SK-N-SH (cell line): ENCODE data around the gene HK3. TPM values are rescaled to one million over a fixed set of nuclear protein-coding genes. Genes with fewer than 3 reads are reported as not detected.
A peak's percentile ranks its signal among the peaks of the same experiment; 100 is the strongest.

Source experiments
- CTCF ChIA-PET: fragments of 300-600, 350-600 bp; formaldehyde crosslinking; extraction: SDS; loops from one replicate; lab custom pipeline; 2021; lab: Yijun Ruan, JAX
- POLR2A ChIA-PET: fragments of 350-600 bp; sonication (Branson Sonifier 250); formaldehyde crosslinking; extraction: SDS; loops from one replicate; lab custom pipeline; 2020; ENCODE audit warnings: antibody characterized with exemption, inconsistent platforms; lab: Yijun Ruan, JAX
- DNase-seq: peaks from one replicate; pipeline ENCODE4 v3.0.0; 2012
- H2AFZ ChIP-seq: fragments of 200-600 bp; sonication (generic); 2 replicates; pipeline ENCODE4 v1.8.1; 2016; ENCODE audit warnings: antibody characterized with exemption, mild to moderate bottlenecking, low read depth
- H3F3A ChIP-seq: fragments of 200-600 bp; sonication (generic); replicated peaks from 2 replicates; pipeline ENCODE3; 2016; ENCODE audit warnings: antibody characterized with exemption, mild to moderate bottlenecking; ENCODE audit not compliant: insufficient read depth
- H3K27ac ChIP-seq, 2 experiments: fragments of 200-500 bp in 1 of 2; fragments of 200-600 bp in 1 of 2; sonication (Bioruptor generic) in 1 of 2; sonication (generic), shearing (Covaris generic) in 1 of 2; 2 replicates each; pipeline versions ENCODE4 v1.5.1 to v1.6.1; 2014 to 2016; ENCODE audit warnings: low read depth in 2 of 2, inconsistent platforms in 1 of 2, low read length in 1 of 2, mild to moderate bottlenecking in 1 of 2, mixed read lengths in 1 of 2
- H3K27me3 ChIP-seq: fragments of 200-600 bp; sonication (generic), shearing (Covaris generic); 2 replicates; pipeline ENCODE4 v1.6.1; 2016; ENCODE audit warnings: mixed run types; ENCODE audit not compliant: insufficient read depth
- H3K36me3 ChIP-seq, 2 experiments: fragments of 200-500 bp in 1 of 2; fragments of 200-600 bp in 1 of 2; sonication (Bioruptor generic) in 1 of 2; sonication (generic) in 1 of 2; replicated peaks in 1 of 2; 2 replicates each; pipeline versions ENCODE3 to v1.5.1; 2014 to 2016; ENCODE audit warnings: low read length in 1 of 2, mild to moderate bottlenecking in 1 of 2; ENCODE audit not compliant: insufficient read depth in 2 of 2, control insufficient read depth in 1 of 2
- H3K4me1 ChIP-seq, 2 experiments: fragments of 200-500 bp in 1 of 2; fragments of 200-600 bp in 1 of 2; sonication (Bioruptor generic) in 1 of 2; sonication (generic), shearing (Covaris generic) in 1 of 2; 2 replicates each; pipeline versions ENCODE4 v1.5.1 to v1.6.1; 2014 to 2016; ENCODE audit warnings: low read depth in 1 of 2, low read length in 1 of 2, mixed run types in 1 of 2; ENCODE audit not compliant: insufficient read depth in 2 of 2, control insufficient read depth in 1 of 2
- H3K4me2 ChIP-seq: fragments of 200-600 bp; sonication (generic), shearing (Covaris generic); 2 replicates; pipeline ENCODE4 v1.6.1; 2017; ENCODE audit warnings: mixed run types
- H3K4me3 ChIP-seq, 2 experiments: fragments of 200-500 bp in 1 of 2; fragments of 200-600 bp in 1 of 2; sonication (Bioruptor generic) in 1 of 2; sonication (generic), shearing (Covaris generic) in 1 of 2; 2 replicates each; pipeline versions ENCODE4 v1.5.1 to v1.8.1; 2014 to 2016; ENCODE audit warnings: low read depth in 2 of 2, inconsistent platforms in 1 of 2, low read length in 1 of 2, mild to moderate bottlenecking in 1 of 2, mixed read lengths in 1 of 2, moderate library complexity in 1 of 2
- H3K79me2 ChIP-seq: fragments of 200-600 bp; sonication (generic); 2 replicates; pipeline ENCODE4 v1.8.1; 2017; ENCODE audit warnings: mild to moderate bottlenecking; ENCODE audit not compliant: insufficient read depth
- H3K9ac ChIP-seq: fragments of 200-600 bp; sonication (generic); 2 replicates; pipeline ENCODE4 v1.6.1; 2017; ENCODE audit warnings: mixed run types
- H3K9me2 ChIP-seq: fragments of 200-600 bp; sonication (generic); 2 replicates; pipeline ENCODE4 v1.6.1; 2017; ENCODE audit warnings: mixed run types
- H3K9me3 ChIP-seq: fragments of 200-600 bp; sonication (generic); 2 replicates; pipeline ENCODE4 v1.6.1; 2017; ENCODE audit warnings: mixed run types, mild to moderate bottlenecking, moderate library complexity
- H4K20me1 ChIP-seq: fragments of 200-600 bp; sonication (generic); 2 replicates; pipeline ENCODE4 v1.6.1; 2017; ENCODE audit warnings: mild to moderate bottlenecking, mixed run types; ENCODE audit not compliant: insufficient read depth
- CTCF ChIP-seq: fragments of 200-600 bp; sonication (generic); IDR thresholded peaks from 2 replicates; pipeline ENCODE4 v1.6.1; 2017; ENCODE audit warnings: antibody characterized with exemption, mild to moderate bottlenecking, moderate library complexity
- EP300 ChIP-seq, 2 experiments: IDR thresholded peaks; 2 replicates each; pipeline versions ENCODE4 v1.4.0 to v1.6.1; 2012; ENCODE audit warnings: borderline replicate concordance in 1 of 2, low read depth in 1 of 2, low read length in 1 of 2
- FOXJ3 ChIP-seq: sonication (generic); formaldehyde crosslinking; IDR thresholded peaks from 2 replicates; pipeline ENCODE4 v1.5.1; 2020; ENCODE audit warnings: mild to moderate bottlenecking, missing genetic modification reagents
- GABPA ChIP-seq: IDR thresholded peaks from 2 replicates; pipeline ENCODE4 v1.4.0; 2012; ENCODE audit warnings: low read depth, mild to moderate bottlenecking
- GATA2 ChIP-seq: sonication (generic); formaldehyde crosslinking; IDR thresholded peaks from 2 replicates; pipeline ENCODE4 v1.5.0; 2020; ENCODE audit warnings: mild to moderate bottlenecking, missing genetic modification reagents
- IRF3 ChIP-seq: fragments of 150-350 bp; IDR thresholded peaks from 2 replicates; pipeline ENCODE4 v1.6.1; 2016; ENCODE audit warnings: mild to moderate bottlenecking, low read depth, low read length
- MEF2A ChIP-seq: IDR thresholded peaks from 2 replicates; pipeline ENCODE4 v1.4.0; 2012; ENCODE audit warnings: low read depth, borderline replicate concordance
- MXI1 ChIP-seq: IDR thresholded peaks from 2 replicates; pipeline ENCODE4 v1.6.1; 2012; ENCODE audit warnings: mild to moderate bottlenecking, low read depth, low read length, improper control_type of control experiment
- RAD21 ChIP-seq: IDR thresholded peaks from 2 replicates; pipeline ENCODE4 v1.6.1; 2012; ENCODE audit warnings: mild to moderate bottlenecking, low read length
- RCOR1 ChIP-seq: fragments of 150-350 bp; IDR thresholded peaks from 2 replicates; pipeline ENCODE4 v1.6.1; 2017; ENCODE audit warnings: antibody characterized with exemption, low read length
- WGBS: methylation state at CpG from one replicate; pipeline ENCODE4 v1.1.6; 2017; ENCODE audit warnings: low lambda C conversion rate; 5-methylcytosine and 5-hydroxymethylcytosine counted together
- polyA plus RNA-seq, 3 experiments: library from polyadenylated mRNA; depleted of rRNA; stranded (reverse); fragments of >200 nt; gene quantifications; 2 replicates each; pipeline ENCODE4 v1.2.3, GENCODE V29; 2012
- TF ChIP-seq, protein P1 (sequence below): IDR thresholded peaks from 2 replicates; pipeline ENCODE4 v1.4.0; 2012; ENCODE audit warnings: low read depth, borderline replicate concordance
- TF ChIP-seq, protein P2 (sequence below): IDR thresholded peaks from 2 replicates; pipeline ENCODE4; 2012
- TF ChIP-seq, protein P3 (sequence below): fragments of 150-350 bp; IDR thresholded peaks from 2 replicates; pipeline ENCODE4 v1.6.1; 2017; ENCODE audit warnings: antibody characterized with exemption, low read length, low read depth, borderline replicate concordance

Gene HK3
- polyA plus RNA-seq, 1 of the 3 experiments (the other 2 are of a cell fraction) = 0.02 TPM

DNA sequence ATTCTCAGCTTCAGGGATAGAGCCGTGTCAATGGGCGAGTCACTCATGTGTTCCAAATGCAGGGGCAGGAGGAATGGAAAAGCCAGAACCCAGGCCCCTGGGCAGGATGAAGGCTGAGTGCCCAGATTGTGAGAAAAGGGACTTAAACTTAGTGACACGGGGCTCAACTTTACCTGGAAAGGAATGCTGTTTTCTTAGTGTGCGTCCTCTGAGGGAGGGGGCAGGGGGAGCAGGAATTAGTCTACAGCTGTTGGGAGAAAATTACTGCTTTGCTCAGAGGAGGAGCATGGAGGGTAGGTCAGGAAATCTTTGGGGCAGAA, 14.6 kb downstream of the HK3 start:
- no peak overlapping the region for H3K4me2 ChIP-seq
- 32% methylated on average over 4 of the region's 4 CpGs for WGBS
- CTCF ChIA-PET = interaction anchor here (1.2 to 4.1 kb wide), 5 partner anchors 15 to 227 kb away, joined by 3 to 19 read pairs (median 8); partner anchors contain the start of gene UNC5A

More for the DNA sequence above, 14.6 kb downstream of the HK3 start:
- Histone ChIP-seq H3K27ac (peak overlapping the region in 1 of 2 experiments; percentile 93; a peak in 2 of 4 replicates), H3K9ac (no peak overlapping the region), H3F3A (no peaks in the 10 kb centered on the region), H3K79me2 (no peaks in the 10 kb centered on the region), H3K4me3 (no peak overlapping the region), H3K27me3 (no peaks in the 10 kb centered on the region), H2AFZ (no peak overlapping the region), H3K4me1 (peaks cover 0 to 32% of the 10 kb centered on the region in 2 experiments; a peak in 2 of 4 replicates), H3K9me2 (no peaks in the 10 kb centered on the region), H3K36me3 (no peaks in the 10 kb centered on the region), H3K9me3 (no peaks in the 10 kb centered on the region), H4K20me1 (no peaks in the 10 kb centered on the region)
- POLR2A ChIA-PET = interaction anchor here (1.2 to 1.8 kb wide), 3 partner anchors 10 to 49 kb away, joined by 3 to 6 read pairs (median 4); no protein-coding TSS in a partner anchor
- no peak for DNase-seq
- TF ChIP-seq MEF2A = no peak
- no peak for TF ChIP-seq RAD21
- TF ChIP-seq, protein P1, sequence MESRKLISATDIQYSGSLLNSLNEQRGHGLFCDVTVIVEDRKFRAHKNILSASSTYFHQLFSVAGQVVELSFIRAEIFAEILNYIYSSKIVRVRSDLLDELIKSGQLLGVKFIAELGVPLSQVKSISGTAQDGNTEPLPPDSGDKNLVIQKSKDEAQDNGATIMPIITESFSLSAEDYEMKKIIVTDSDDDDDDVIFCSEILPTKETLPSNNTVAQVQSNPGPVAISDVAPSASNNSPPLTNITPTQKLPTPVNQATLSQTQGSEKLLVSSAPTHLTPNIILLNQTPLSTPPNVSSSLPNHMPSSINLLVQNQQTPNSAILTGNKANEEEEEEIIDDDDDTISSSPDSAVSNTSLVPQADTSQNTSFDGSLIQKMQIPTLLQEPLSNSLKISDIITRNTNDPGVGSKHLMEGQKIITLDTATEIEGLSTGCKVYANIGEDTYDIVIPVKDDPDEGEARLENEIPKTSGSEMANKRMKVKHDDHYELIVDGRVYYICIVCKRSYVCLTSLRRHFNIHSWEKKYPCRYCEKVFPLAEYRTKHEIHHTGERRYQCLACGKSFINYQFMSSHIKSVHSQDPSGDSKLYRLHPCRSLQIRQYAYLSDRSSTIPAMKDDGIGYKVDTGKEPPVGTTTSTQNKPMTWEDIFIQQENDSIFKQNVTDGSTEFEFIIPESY = no peak
- no peak for TF ChIP-seq CTCF
- TF ChIP-seq RCOR1 = no peak
- no peak for TF ChIP-seq GATA2 (CRISPR knock-in tag)
- TF ChIP-seq, protein P2, sequence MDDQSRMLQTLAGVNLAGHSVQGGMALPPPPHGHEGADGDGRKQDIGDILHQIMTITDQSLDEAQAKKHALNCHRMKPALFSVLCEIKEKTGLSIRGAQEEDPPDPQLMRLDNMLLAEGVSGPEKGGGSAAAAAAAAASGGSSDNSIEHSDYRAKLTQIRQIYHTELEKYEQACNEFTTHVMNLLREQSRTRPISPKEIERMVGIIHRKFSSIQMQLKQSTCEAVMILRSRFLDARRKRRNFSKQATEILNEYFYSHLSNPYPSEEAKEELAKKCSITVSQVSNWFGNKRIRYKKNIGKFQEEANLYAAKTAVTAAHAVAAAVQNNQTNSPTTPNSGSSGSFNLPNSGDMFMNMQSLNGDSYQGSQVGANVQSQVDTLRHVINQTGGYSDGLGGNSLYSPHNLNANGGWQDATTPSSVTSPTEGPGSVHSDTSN = no peak
- no peak for TF ChIP-seq EP300 (IDR thresholded peaks at IDR 0.05; ENCODE audit: borderline replicate concordance in 1 of 2, low read depth in 1 of 2, low read length in 1 of 2)
- TF ChIP-seq FOXJ3 (CRISPR knock-in tag) = no peak
- TF ChIP-seq, protein P3, sequence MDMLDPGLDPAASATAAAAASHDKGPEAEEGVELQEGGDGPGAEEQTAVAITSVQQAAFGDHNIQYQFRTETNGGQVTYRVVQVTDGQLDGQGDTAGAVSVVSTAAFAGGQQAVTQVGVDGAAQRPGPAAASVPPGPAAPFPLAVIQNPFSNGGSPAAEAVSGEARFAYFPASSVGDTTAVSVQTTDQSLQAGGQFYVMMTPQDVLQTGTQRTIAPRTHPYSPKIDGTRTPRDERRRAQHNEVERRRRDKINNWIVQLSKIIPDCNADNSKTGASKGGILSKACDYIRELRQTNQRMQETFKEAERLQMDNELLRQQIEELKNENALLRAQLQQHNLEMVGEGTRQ = no peak
- no peak for TF ChIP-seq IRF3
- no peak for TF ChIP-seq MXI1
- no peak for TF ChIP-seq GABPA
